Natural killer cell (primary cell): ENCODE results near the gene ARHGAP24. TPM values are rescaled to one million over a fixed set of nuclear protein-coding genes. Genes with fewer than 3 reads are reported as not detected.

Source experiments
- ATAC-seq, 3 donors: fragments of 150-1000 bp in 2 of 3; fragments of 200-7000 bp in 1 of 3; cut with Tn5 transposase; 1 replicate in 1 of 3; 2 replicates in 2 of 3; pipeline ENCODE4 v1.10.0; 2021; ENCODE audit warnings: mild to moderate bottlenecking in 2 of 3, moderate library complexity in 2 of 3
- DNase-seq, 2 donors: peaks; one replicate each; pipeline versions ENCODE4 v3.0.0 to v3.0.0-alpha.2; 2013 to 2021; ENCODE audit warnings: mixed read lengths in 1 of 2
- H3K27ac ChIP-seq: one replicate; pipeline ENCODE4 v1.5.1; 2013; ENCODE audit warnings: mild to moderate bottlenecking, low read length
- H3K27me3 ChIP-seq: one replicate; pipeline ENCODE4 v1.6.1; 2013; ENCODE audit warnings: low read length; ENCODE audit not compliant: control insufficient read depth, insufficient read depth
- H3K36me3 ChIP-seq: one replicate; pipeline ENCODE4 v1.6.1; 2013; ENCODE audit warnings: low read length; ENCODE audit not compliant: control insufficient read depth, insufficient read depth
- H3K4me1 ChIP-seq: one replicate; pipeline ENCODE4 v1.6.1; 2013; ENCODE audit warnings: low read length; ENCODE audit not compliant: control insufficient read depth, insufficient read depth
- H3K4me3 ChIP-seq: one replicate; pipeline ENCODE4 v1.5.1; 2013; ENCODE audit warnings: low read length
- H3K9me3 ChIP-seq: one replicate; pipeline ENCODE4 v1.6.1; 2013; ENCODE audit warnings: low read length; ENCODE audit not compliant: control insufficient read depth, insufficient read depth
- H3K27ac Mint-ChIP-seq, 2 donors: one replicate each; pipeline ENCODE4 v1.8.0; 2022; ENCODE audit warnings: mild to moderate bottlenecking in 2 of 2, mixed read lengths in 2 of 2, moderate library complexity in 1 of 2
- H3K27me3 Mint-ChIP-seq, 2 donors: one replicate each; pipeline ENCODE4 v1.8.0; 2022; ENCODE audit warnings: low read depth in 2 of 2, mixed read lengths in 2 of 2
- H3K36me3 Mint-ChIP-seq: one replicate; pipeline ENCODE4 v1.8.0; 2022; ENCODE audit warnings: mixed read lengths
- H3K4me1 Mint-ChIP-seq, 2 donors: one replicate each; pipeline ENCODE4 v1.8.0; 2022; ENCODE audit warnings: mixed read lengths in 2 of 2
- H3K4me3 Mint-ChIP-seq: one replicate; pipeline ENCODE4 v1.8.0; 2022; ENCODE audit warnings: mild to moderate bottlenecking, moderate library complexity, mixed read lengths
- H3K9me3 Mint-ChIP-seq, 2 donors: one replicate each; pipeline ENCODE4 v1.8.0; 2022; ENCODE audit warnings: mixed read lengths in 2 of 2
- CTCF ChIP-seq: fragments of 200-600 bp; IDR thresholded peaks from one replicate; pipeline ENCODE4 v1.8.0; 2022; ENCODE audit warnings: antibody characterized with exemption
- WGBS: methylation state at CpG from one replicate; pipeline ENCODE4 v1.1.7; 2013; ENCODE audit warnings: missing lambda C conversion rate; ENCODE audit not compliant: insufficient coverage; 5-methylcytosine and 5-hydroxymethylcytosine counted together
- intact Hi-C: fragments of 100-400 bp; cut with micrococcal nuclease; formaldehyde crosslinking; loops from one replicate; pipeline ENCODE4 v1.14.2; 2022
- total RNA-seq, 4 donors: library from RNA; stranded (reverse); fragments of 120-200 nt in 1 of 4; gene quantifications; one replicate each; pipeline versions ENCODE4 v1.2.3 to v1.2.4, GENCODE V29; 2013 to 2022

The ARHGAP24 gene
- total RNA-seq, 3 donors from 2014 or later (not counting 1 experiment from before 2014, with no cell fraction given), result 1.7 to 3.6 (median 1.7) TPM

DNA sequence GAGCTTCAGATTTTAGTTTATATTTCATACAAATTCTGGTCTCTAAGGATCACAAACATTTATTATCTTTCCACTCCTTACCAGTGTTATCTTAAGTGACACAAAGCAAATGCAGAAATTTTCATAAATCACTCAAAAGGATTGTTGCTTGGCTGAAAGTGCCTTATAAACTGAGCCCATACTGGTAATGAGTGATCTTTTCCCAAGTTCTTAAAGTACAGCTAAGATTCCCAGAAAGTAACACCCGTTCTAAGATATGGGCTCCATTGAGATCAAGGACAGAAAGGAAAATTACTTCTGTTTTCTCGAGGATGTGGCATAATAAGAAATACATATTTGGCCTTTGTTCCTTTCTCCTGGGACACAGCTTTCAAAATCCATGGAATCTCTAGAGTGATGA is 313.7 kb downstream of the ARHGAP24 start:
- no peak for TF ChIP-seq CTCF
- no peak overlapping the region for H3K4me3 ChIP-seq
- no peaks in the 10 kb centered on the region for H3K4me1 ChIP-seq
- Mint-ChIP-seq H3K27ac (no peak overlapping the region), H3K4me3 (no peak overlapping the region), H3K36me3 (no peaks in the 10 kb centered on the region), H3K9me3 (peaks cover 6 to 16% of the 10 kb centered on the region in 2 donors), H3K27me3 (no peaks in the 10 kb centered on the region), H3K4me1 (no peaks in the 10 kb centered on the region)
- 85% methylated on average over 2 of the region's 2 CpGs for WGBS
- ATAC-seq (no peak), DNase-seq (no peak)
- intact Hi-C loops, result no loop called here
- H3K36me3 ChIP-seq, result no peaks in the 10 kb centered on the region
- H3K9me3 ChIP-seq, result no peaks in the 10 kb centered on the region
- no peaks in the 10 kb centered on the region for H3K27me3 ChIP-seq
- H3K27ac ChIP-seq, result no peak overlapping the region

- Mint-ChIP-seq H3K4me3 (no peak overlapping the region), H3K27me3 (no peaks in the 10 kb centered on the region), H3K9me3 (peaks cover 6 to 11% of the 10 kb centered on the region in 2 donors), H3K36me3 (no peaks in the 10 kb centered on the region), H3K27ac (no peak overlapping the region), H3K4me1 (no peaks in the 10 kb centered on the region)
- no peaks in the 10 kb centered on the region for H3K36me3 ChIP-seq
- no peak overlapping the region for H3K27ac ChIP-seq
- no peaks in the 10 kb centered on the region for H3K4me1 ChIP-seq
- WGBS, result 81% methylated on average over 2 of the region's 3 CpGs
- intact Hi-C loops, result no loop called here
- ATAC-seq, result no peak
- no peak overlapping the region for H3K4me3 ChIP-seq
- TF ChIP-seq CTCF, result no peak
- no peaks in the 10 kb centered on the region for H3K27me3 ChIP-seq
- H3K9me3 ChIP-seq, result no peaks in the 10 kb centered on the region
- no peak for DNase-seq
These were observed 314.3 kb downstream of the ARHGAP24 start for GRCh38 chr4:85789241-85789640.

- Mint-ChIP-seq H3K4me1 (no peaks in the 10 kb centered on the region), H3K27ac (no peak overlapping the region), H3K27me3 (no peaks in the 10 kb centered on the region), H3K9me3 (peaks cover 2 to 6% of the 10 kb centered on the region in 2 donors), H3K36me3 (no peaks in the 10 kb centered on the region), H3K4me3 (no peak overlapping the region)
- no peak for TF ChIP-seq CTCF
- Histone ChIP-seq H3K4me3 (no peak overlapping the region), H3K36me3 (no peaks in the 10 kb centered on the region), H3K9me3 (no peaks in the 10 kb centered on the region), H3K27ac (no peak overlapping the region), H3K27me3 (no peaks in the 10 kb centered on the region), H3K4me1 (no peaks in the 10 kb centered on the region)
- intact Hi-C loops, result no loop called here
- no peak for ATAC-seq
- DNase-seq, result no peak
These were observed 315.6 kb downstream of the ARHGAP24 start for GRCh38 chr4:85790582-85790981.

DNA sequence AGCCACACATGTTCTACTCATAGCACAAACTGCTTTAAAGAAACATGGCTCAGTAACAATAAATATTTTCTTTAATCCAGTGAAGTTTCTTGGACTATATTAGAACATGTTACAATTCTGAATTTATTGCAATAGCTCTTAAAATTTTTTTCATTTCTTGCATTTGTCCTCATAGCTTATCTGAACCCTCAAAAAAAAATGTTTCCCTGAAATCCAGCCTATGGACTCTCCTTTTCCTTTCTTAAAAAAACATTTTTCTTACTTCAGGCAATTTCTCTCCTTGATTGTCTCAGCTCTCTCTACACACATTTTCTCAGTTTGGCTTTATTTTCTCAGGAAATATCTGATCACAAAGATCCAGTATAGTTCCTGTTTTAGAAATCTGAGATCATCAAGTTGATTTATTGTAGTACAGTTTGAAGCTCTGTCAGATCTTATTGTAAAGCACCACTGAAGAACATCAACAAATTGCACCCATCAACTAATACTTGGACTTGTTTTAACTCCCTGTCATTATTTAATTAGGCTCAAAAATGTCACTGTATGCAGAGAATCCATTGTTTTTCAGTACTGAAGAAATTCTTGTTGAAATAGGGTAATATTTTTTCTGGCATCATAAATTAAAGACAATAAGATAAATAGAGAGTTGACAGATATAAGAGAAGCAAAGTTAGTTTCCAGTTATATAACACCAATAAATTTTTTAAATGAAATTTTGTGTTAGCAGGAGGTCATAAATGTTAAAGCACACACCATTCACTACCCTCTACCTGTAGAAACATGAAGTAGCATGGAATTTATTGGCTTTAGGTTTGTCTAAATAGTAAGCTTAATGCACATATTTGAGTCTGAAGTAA is 317.7 kb downstream of the ARHGAP24 start:
- Mint-ChIP-seq H3K27me3 (no peaks in the 10 kb centered on the region), H3K36me3 (no peaks in the 10 kb centered on the region), H3K4me3 (no peak overlapping the region), H3K27ac (no peak overlapping the region), H3K4me1 (no peaks in the 10 kb centered on the region), H3K9me3 (peaks cover 2 to 6% of the 10 kb centered on the region in 2 donors)
- Histone ChIP-seq H3K27me3 (no peaks in the 10 kb centered on the region), H3K27ac (no peak overlapping the region), H3K4me3 (no peak overlapping the region), H3K9me3 (no peaks in the 10 kb centered on the region), H3K4me1 (no peaks in the 10 kb centered on the region), H3K36me3 (no peaks in the 10 kb centered on the region)
- no peak for ATAC-seq
- no peak for TF ChIP-seq CTCF
- DNase-seq, result no peak
- intact Hi-C loops, result no loop called here
